ENCODE data around the gene SLC38A6.

Gene SLC38A6

DNA sequence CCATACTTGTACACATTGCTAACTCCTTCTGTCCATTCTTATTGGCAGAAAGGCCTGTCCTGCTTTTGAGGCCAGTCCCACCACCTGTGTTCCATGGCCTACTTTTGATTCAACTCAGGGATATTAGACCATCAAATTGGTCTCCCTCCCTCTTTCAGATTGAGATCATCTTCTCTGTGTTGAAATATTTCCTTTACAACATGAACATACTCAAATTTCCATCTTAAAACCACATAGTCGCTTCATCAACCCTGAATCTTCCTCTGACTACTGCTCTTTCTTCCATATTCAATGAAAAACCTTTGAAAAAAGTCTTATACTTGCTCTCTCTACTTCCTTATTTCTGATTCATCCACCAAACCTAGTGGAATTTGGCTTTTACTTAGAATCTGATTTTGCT, 35.1 kb upstream of the SLC38A6 start:
- TF ChIP-seq, protein P1, sequence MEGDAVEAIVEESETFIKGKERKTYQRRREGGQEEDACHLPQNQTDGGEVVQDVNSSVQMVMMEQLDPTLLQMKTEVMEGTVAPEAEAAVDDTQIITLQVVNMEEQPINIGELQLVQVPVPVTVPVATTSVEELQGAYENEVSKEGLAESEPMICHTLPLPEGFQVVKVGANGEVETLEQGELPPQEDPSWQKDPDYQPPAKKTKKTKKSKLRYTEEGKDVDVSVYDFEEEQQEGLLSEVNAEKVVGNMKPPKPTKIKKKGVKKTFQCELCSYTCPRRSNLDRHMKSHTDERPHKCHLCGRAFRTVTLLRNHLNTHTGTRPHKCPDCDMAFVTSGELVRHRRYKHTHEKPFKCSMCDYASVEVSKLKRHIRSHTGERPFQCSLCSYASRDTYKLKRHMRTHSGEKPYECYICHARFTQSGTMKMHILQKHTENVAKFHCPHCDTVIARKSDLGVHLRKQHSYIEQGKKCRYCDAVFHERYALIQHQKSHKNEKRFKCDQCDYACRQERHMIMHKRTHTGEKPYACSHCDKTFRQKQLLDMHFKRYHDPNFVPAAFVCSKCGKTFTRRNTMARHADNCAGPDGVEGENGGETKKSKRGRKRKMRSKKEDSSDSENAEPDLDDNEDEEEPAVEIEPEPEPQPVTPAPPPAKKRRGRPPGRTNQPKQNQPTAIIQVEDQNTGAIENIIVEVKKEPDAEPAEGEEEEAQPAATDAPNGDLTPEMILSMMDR (IDR thresholded peaks at IDR 0.05; ENCODE audit: insufficient read depth, low read length, poor library complexity, severe bottlenecking), result no peak
- Histone ChIP-seq H3K36me3 (ENCODE audit: control insufficient read depth, insufficient read depth, low read length) (no peaks in the 10 kb centered on the region), H3K27me3 (replicated peaks; ENCODE audit: control insufficient read depth, insufficient read depth, low read length) (no peaks in the 10 kb centered on the region), H3K4me3 (replicated peaks; ENCODE audit: low read depth, low read length) (no peak overlapping the region)
- DNase-seq (ENCODE audit: extremely low read depth, insufficient read length), result no peak

DNA sequence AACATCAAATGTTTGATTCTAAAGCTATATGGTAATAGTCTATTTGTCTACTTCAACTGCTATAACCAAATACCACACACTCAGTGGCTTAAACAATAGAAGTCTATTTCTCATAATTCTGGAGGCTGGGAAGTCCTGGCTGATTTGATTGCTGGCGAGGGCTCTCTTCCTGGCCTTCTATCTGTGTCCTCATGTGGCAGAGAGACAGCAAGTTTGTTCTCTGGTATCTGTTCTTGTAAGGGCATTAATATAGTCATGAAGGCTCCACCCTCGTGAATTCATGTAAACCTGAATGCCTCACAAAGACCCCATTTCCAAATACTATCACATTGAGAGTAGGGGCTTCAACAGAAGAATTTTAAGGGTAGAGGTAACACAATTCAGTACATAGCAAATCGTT, 34.3 kb upstream of the SLC38A6 start:
- no peak overlapping the region for H3K4me3 ChIP-seq (replicated peaks; ENCODE audit: low read depth, low read length)
- TF ChIP-seq, protein P1 (IDR thresholded peaks at IDR 0.05; ENCODE audit: insufficient read depth, low read length, poor library complexity, severe bottlenecking), result no peak

DNA sequence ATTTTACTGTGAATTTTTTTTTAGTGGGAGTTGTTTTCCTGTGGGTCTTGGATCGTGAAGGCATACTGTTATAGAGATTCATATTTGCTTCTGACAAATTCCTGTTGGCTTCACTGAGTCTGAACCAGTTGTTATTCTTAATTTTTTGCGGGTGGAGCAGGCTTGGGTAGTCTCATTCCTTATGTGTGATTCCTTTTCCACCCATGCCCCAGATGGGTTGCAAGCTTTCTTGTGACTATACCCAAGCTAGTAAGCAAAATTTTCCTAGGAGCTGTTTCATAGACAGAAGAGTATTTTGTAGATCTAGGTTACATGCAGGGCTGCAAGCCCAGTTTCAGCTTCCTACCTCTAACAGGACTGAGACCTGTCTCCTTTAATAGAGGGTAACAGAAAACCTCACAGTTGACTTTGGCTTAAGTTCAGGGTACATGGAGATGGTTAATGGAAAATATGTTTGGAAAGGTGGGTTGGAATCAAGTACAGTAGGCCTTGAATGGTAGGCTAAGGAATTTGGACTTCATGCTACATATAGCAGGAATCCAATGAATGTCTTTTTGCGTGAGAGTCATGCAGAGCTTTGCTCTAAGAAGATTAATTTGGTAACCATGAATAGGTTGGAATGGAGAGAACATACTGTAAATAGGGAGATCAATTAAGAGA, 29.1 kb upstream of the SLC38A6 start:
- no peaks in the 10 kb centered on the region for H3K36me3 ChIP-seq (ENCODE audit: control insufficient read depth, insufficient read depth, low read length)
- DNase-seq (ENCODE audit: extremely low read depth, insufficient read length), result no peak

More for the DNA sequence above, 34.3 kb upstream of the SLC38A6 start:
- no peak for DNase-seq (ENCODE audit: extremely low read depth, insufficient read length)
- Histone ChIP-seq H3K36me3 (ENCODE audit: control insufficient read depth, insufficient read depth, low read length) (no peaks in the 10 kb centered on the region), H3K27me3 (replicated peaks; ENCODE audit: control insufficient read depth, insufficient read depth, low read length) (no peaks in the 10 kb centered on the region)

DNA sequence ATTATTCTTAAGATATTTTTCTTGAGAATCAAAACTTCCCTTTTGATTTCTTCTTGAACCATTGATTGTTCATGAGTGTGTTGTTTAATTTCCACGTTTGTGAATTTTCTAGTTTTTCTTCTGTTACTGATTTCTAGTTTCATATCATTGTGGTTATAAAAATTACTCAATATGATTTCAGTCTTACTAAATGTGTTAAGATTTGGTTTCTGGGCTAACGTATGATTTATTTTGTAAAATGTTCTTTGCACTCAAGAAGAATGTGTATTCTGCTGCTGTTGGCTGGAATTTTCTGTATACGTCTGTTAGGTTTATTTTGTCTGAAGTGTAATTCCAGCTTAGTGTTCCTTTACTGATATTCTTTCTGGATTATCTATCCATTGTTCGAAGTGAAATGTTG, 24.8 kb upstream of the SLC38A6 start:
- Histone ChIP-seq H3K4me3 (replicated peaks; ENCODE audit: low read depth, low read length) (no peak overlapping the region), H3K27me3 (replicated peaks; ENCODE audit: control insufficient read depth, insufficient read depth, low read length) (no peaks in the 10 kb centered on the region), H3K36me3 (ENCODE audit: control insufficient read depth, insufficient read depth, low read length) (no peaks in the 10 kb centered on the region)
- TF ChIP-seq, protein P1 (IDR thresholded peaks at IDR 0.05; ENCODE audit: insufficient read depth, low read length, poor library complexity, severe bottlenecking), result no peak
- no peak for DNase-seq (ENCODE audit: extremely low read depth, insufficient read length)

More for the DNA sequence above, 29.1 kb upstream of the SLC38A6 start:
- Histone ChIP-seq H3K27me3 (replicated peaks; ENCODE audit: control insufficient read depth, insufficient read depth, low read length) (no peaks in the 10 kb centered on the region), H3K4me3 (replicated peaks; ENCODE audit: low read depth, low read length) (no peak overlapping the region)
- TF ChIP-seq, protein P1 (IDR thresholded peaks at IDR 0.05; ENCODE audit: insufficient read depth, low read length, poor library complexity, severe bottlenecking), result no peak

DNA sequence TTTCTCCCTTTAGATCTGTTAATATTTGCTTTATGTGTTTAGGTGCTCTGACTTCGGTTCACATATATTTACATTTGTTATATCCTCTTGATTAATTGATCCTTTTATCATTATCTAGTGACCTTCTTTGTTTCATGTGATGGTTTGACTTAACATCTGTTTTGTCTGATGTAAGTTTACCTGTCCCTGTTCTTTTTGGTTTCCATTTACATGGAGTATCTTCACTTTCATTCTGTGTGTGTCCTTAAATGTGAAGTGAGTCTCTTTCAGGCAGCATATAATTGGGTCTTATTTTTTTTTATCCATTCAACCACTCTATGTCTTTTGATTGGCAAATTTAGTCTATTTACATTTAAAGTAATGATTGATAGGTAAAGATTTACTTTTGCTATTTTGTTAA, 24.4 kb upstream of the SLC38A6 start:
- H3K36me3 ChIP-seq (ENCODE audit: control insufficient read depth, insufficient read depth, low read length), result no peaks in the 10 kb centered on the region
- H3K4me3 ChIP-seq (replicated peaks; ENCODE audit: low read depth, low read length), result no peak overlapping the region
- H3K27me3 ChIP-seq (replicated peaks; ENCODE audit: control insufficient read depth, insufficient read depth, low read length), result no peaks in the 10 kb centered on the region
- DNase-seq (ENCODE audit: extremely low read depth, insufficient read length), result no peak
- TF ChIP-seq, protein P1 (IDR thresholded peaks at IDR 0.05; ENCODE audit: insufficient read depth, low read length, poor library complexity, severe bottlenecking), result no peak

DNA sequence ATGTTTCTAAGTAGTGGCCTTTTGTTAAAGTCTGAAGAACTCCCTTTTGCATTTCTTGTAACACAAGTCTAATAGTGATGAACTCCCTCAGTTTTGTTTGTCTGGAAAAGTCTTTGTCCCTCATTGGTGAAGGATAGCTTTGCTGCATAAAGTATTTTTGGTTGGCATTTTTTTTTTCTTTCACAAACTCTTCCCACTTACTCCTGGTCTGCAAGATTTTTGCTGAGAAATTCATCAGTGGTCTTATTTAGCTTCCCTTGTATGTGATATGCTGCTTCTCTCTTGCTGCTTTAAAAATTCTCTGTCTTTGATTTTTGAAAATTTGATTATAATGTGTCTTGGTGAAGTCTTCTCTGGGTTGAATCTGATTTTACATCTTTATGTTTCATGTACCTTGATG, 22.9 kb upstream of the SLC38A6 start:
- no peak for DNase-seq (ENCODE audit: extremely low read depth, insufficient read length)
- TF ChIP-seq, protein P1 (IDR thresholded peaks at IDR 0.05; ENCODE audit: insufficient read depth, low read length, poor library complexity, severe bottlenecking), result no peak

More for the DNA sequence above, 22.9 kb upstream of the SLC38A6 start:
- H3K4me3 ChIP-seq (replicated peaks; ENCODE audit: low read depth, low read length), result no peak overlapping the region
- no peaks in the 10 kb centered on the region for H3K27me3 ChIP-seq (replicated peaks; ENCODE audit: control insufficient read depth, insufficient read depth, low read length)
- no peaks in the 10 kb centered on the region for H3K36me3 ChIP-seq (ENCODE audit: control insufficient read depth, insufficient read depth, low read length)

Measured in GM06990 (cell line).